Gastrocnemius medialis (tissue), 4 donors: ENCODE measurements around the gene HOXD12. TPM values are rescaled to one million over a fixed set of nuclear protein-coding genes. Genes with fewer than 3 reads are reported as not detected.

ENCODE experiments used
- ATAC-seq, 2 donors: fragments of 150-250 bp; one replicate each; pipeline ENCODE4 v1.9.1; 2016
- DNase-seq, 2 donors: peaks; one replicate each; pipeline ENCODE4 v3.0.0-alpha.2; 2019
- H3K27ac ChIP-seq, 4 donors: fragments of 200-600 bp; sonication (generic); 1 replicate in 1 of 4; 2 replicates in 3 of 4; pipeline ENCODE4 v1.5.1; 2016 to 2018; ENCODE audit warnings: mild to moderate bottlenecking in 2 of 4, moderate library complexity in 1 of 4
- H3K27me3 ChIP-seq, 3 donors: fragments of 200-600 bp; sonication (generic) in 2 of 3; 1 replicate in 1 of 3; 2 replicates in 2 of 3; pipeline versions ENCODE4 v1.5.1 to v1.6.0; 2016 to 2019; ENCODE audit warnings: mild to moderate bottlenecking in 1 of 3, moderate library complexity in 1 of 3
- H3K36me3 ChIP-seq, 2 donors: fragments of 200-600 bp; sonication (generic) in 1 of 2; one replicate each; pipeline ENCODE4 v1.5.1; 2017 to 2018
- H3K4me1 ChIP-seq, 2 donors: fragments of 200-600 bp; sonication (generic) in 1 of 2; one replicate each; pipeline ENCODE4 v1.5.1; 2016 to 2017; ENCODE audit warnings: mild to moderate bottlenecking in 2 of 2
- H3K4me3 ChIP-seq, 4 donors: fragments of 200-600 bp; sonication (generic) in 3 of 4; 1 replicate in 1 of 4; 2 replicates in 3 of 4; pipeline ENCODE4 v1.5.1; 2016 to 2019; ENCODE audit warnings: mild to moderate bottlenecking in 2 of 4
- H3K9me3 ChIP-seq, 3 donors: fragments of 200-600 bp; sonication (generic) in 2 of 3; 1 replicate in 1 of 3; 2 replicates in 2 of 3; pipeline ENCODE4 v1.5.1; 2016 to 2019
- POLR2A ChIP-seq, 2 donors: fragments of 450-650 bp; IDR thresholded peaks; one replicate each; pipeline ENCODE4 v1.6.1; 2017; ENCODE audit warnings: antibody characterized with exemption in 2 of 2, mild to moderate bottlenecking in 2 of 2, moderate library complexity in 2 of 2
- in situ Hi-C, 4 donors: fragments of 200-750 bp; cut with MboI; loops; one replicate each; pipeline versions ENCODE4 v1.15.0 to v1.8.0; 2017; ENCODE audit warnings: low sequenced_read_pairs in 4 of 4
- intact Hi-C: fragments of 100-400 bp; cut with DNase I; formaldehyde crosslinking; loops from one replicate; pipeline ENCODE4 v1.15.1; 2023; ENCODE audit warnings: low total_unique reads
- total RNA-seq, 4 donors: library from RNA; depleted of rRNA; stranded (reverse); fragments of >200 nt; gene quantifications; one replicate each; pipeline versions ENCODE4 v1.1.0 to v1.2.3, GENCODE V29; 2016
- TF ChIP-seq, protein P1 (sequence below), 5 experiments: fragments of 450-650 bp in 3 of 5; fragments of 200-600 bp in 2 of 5; sonication (generic) in 2 of 5; IDR thresholded peaks in 4 of 5; conservative IDR thresholded peaks in 1 of 5; 1 replicate in 4 of 5; 2 replicates in 1 of 5; pipeline ENCODE4 v1.5.1; 2016 to 2019; ENCODE audit warnings: antibody characterized with exemption in 5 of 5, mild to moderate bottlenecking in 3 of 5, moderate library complexity in 3 of 5

Gene HOXD12
- total RNA-seq, 4 donors from 2014 or later = not detected

DNA sequence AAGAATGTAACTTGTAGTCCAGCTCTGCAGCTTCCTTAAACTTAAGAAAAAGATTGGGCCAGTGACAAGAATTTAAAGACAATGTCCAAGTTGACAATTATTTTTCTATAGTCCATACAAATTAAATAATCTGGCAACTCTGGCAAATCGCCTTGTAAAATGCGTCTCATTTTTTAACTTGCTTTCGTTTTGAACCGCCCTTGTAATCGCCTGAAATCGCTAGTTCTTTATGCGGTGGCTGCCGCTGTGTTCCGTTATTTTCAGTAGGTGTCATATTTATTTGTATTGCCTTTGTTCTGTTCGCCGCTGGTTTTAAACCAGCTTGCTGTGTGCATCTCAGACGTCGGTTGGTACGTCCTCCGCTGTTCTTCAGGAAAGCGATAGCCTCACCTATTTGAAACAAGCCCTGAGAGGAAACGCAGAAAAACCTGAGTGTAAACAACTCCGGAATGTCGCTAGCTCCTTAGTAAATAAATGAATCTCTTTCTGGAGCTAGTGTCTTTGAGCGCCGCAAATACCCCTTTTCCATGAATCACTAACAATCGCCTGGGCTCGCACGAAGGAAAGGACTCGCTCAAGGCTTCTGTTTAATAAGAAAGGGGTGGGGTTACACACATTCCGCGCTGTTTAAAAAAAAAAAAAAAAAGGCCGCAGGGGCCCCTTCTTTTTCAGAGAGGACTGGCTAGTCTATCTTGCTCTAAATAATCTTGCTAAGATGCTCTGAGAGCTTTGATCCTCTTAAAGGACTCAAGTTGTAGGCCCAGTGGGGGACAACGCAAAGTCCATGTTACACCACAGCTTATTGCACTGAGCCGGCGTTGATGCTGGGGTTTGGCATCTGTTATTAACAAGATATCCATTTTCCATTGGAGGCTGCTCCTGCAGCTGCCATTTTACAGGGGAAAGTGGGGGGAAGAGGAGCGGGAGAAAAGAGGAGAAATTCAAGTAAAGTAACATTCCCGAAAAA, 32.9 kb downstream of the HOXD12 start:
- peak overlapping the region; percentile 83 to 95 (median 86) for H3K27ac ChIP-seq
- TF ChIP-seq, protein P1, sequence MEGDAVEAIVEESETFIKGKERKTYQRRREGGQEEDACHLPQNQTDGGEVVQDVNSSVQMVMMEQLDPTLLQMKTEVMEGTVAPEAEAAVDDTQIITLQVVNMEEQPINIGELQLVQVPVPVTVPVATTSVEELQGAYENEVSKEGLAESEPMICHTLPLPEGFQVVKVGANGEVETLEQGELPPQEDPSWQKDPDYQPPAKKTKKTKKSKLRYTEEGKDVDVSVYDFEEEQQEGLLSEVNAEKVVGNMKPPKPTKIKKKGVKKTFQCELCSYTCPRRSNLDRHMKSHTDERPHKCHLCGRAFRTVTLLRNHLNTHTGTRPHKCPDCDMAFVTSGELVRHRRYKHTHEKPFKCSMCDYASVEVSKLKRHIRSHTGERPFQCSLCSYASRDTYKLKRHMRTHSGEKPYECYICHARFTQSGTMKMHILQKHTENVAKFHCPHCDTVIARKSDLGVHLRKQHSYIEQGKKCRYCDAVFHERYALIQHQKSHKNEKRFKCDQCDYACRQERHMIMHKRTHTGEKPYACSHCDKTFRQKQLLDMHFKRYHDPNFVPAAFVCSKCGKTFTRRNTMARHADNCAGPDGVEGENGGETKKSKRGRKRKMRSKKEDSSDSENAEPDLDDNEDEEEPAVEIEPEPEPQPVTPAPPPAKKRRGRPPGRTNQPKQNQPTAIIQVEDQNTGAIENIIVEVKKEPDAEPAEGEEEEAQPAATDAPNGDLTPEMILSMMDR (IDR thresholded peaks at IDR 0.05 in 4 of 5, conservative IDR thresholded peaks at IDR 0.05 in 1 of 5) = no peak
- TF ChIP-seq POLR2A (IDR thresholded peaks at IDR 0.05) = no peak
- peak overlapping the region; percentile 9 to 68 (median 42) for H3K4me3 ChIP-seq
- no peak for DNase-seq
- no peaks in the 10 kb centered on the region for H3K36me3 ChIP-seq
- ATAC-seq = no peak
- H3K4me1 ChIP-seq = peaks cover 10 to 15% of the 10 kb centered on the region in 2 donors
- no peaks in the 10 kb centered on the region for H3K9me3 ChIP-seq
- intact Hi-C loops (loop anchor here (5.0 kb wide), 1 partner anchor 130 kb away; the partner anchor contains the start of gene LNPK), in situ Hi-C loops (loop anchor here in 3 of 4 donors (25.0 kb wide), 2 partner anchors 680 to 1030 kb away; no protein-coding TSS in a partner anchor)
- H3K27me3 ChIP-seq = peaks cover 0 to 53% (median 36%) of the 10 kb centered on the region in 3 donors

DNA sequence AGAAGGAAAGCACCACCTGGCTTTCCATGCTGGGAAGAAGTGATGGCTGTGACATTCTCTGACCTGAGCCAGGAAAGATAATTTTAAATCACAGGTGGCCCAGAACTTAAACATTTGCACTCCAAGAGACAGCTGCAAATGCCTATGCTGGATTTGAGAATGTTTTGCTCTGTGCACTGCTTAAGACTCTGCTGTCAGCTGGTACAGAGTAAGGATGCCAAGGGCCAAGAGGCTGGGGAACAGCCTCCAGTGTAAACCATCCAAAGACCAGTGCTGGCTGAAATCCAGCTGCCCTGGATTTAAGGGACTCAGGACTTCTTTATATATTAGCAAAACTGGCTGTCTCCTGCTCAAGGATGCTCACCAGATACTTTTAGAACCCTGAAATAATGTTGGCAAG, 33.8 kb downstream of the HOXD12 start:
- Histone ChIP-seq H3K4me1 (peaks cover 15 to 19% of the 10 kb centered on the region in 2 donors), H3K27me3 (peaks cover 0 to 50% (median 30%) of the 10 kb centered on the region in 3 donors), H3K27ac (peak overlapping the region; percentile 83 to 95 (median 86)), H3K9me3 (no peaks in the 10 kb centered on the region), H3K36me3 (no peaks in the 10 kb centered on the region), H3K4me3 (no peak overlapping the region)
- in situ Hi-C loops = loop anchor here in 3 of 4 donors (25.0 kb wide), 2 partner anchors 679 to 1029 kb away; no protein-coding TSS in a partner anchor
- intact Hi-C loops = loop anchor here (5.0 kb wide), 1 partner anchor 131 kb away; the partner anchor contains the start of gene LNPK
- ATAC-seq = no peak
- DNase-seq = no peak
- TF ChIP-seq POLR2A (IDR thresholded peaks at IDR 0.05) = no peak
- TF ChIP-seq, protein P1 (IDR thresholded peaks at IDR 0.05 in 4 of 5, conservative IDR thresholded peaks at IDR 0.05 in 1 of 5) = no peak

DNA sequence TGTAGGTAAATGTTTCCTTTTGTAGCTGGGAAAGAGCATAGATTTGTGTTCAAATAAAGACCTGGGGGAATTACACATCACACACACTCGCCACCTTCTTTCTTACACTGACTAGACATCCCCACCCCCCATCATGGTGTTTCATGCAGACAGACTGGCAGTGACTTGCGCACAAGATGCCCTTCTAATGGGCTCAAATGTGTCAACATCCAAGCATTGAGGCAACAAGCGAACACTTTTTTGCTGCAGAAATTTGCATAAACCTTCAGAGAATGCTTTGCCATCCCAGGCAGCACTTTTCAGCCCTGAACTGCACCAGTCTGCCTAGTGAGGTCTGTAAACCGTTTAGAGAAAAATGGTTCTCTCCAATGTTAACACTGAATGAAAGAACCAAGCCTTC, 34.4 kb downstream of the HOXD12 start:
- H3K36me3 ChIP-seq = no peaks in the 10 kb centered on the region
- no peak for ATAC-seq
- intact Hi-C loops (loop anchor here (5.0 kb wide), 1 partner anchor 132 kb away; the partner anchor contains the start of gene LNPK), in situ Hi-C loops (loop anchor here in 3 of 4 donors (25.0 kb wide), 2 partner anchors 678 to 1028 kb away; no protein-coding TSS in a partner anchor)
- no peaks in the 10 kb centered on the region for H3K9me3 ChIP-seq
- TF ChIP-seq, protein P1 (IDR thresholded peaks at IDR 0.05 in 4 of 5, conservative IDR thresholded peaks at IDR 0.05 in 1 of 5) = no peak
- no peak for TF ChIP-seq POLR2A (IDR thresholded peaks at IDR 0.05)
- DNase-seq = no peak
- peak overlapping the region in 2 of 4 donors; percentile 88 to 95 for H3K27ac ChIP-seq
- peaks cover 0 to 43% (median 25%) of the 10 kb centered on the region in 3 donors for H3K27me3 ChIP-seq
- H3K4me1 ChIP-seq = peaks cover 12 to 19% of the 10 kb centered on the region in 2 donors
- H3K4me3 ChIP-seq = no peak overlapping the region

DNA sequence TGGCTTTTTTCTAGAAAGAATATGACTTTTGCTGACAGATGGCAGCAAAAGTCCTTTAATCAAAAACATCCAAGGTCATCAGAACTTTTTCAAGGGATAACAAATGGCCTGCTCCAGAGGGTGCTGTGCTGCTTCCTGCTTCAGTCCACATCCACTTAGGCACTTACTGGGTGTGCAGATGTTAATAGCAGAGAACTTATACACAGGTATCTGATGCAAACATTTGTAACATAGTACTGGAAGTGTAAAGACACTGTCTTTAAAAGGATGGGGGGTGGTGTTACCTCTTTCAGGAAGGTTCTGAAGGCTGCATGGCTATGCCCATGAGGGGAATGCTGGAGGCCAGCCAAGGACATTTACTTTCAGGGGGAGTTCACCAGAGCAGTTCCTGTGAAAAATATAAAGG, 35.4 kb downstream of the HOXD12 start:
- H3K36me3 ChIP-seq = no peaks in the 10 kb centered on the region
- in situ Hi-C loops = loop anchor here in 3 of 4 donors (25.0 kb wide), 2 partner anchors 677 to 1027 kb away; no protein-coding TSS in a partner anchor
- DNase-seq = no peak
- peaks cover 12 to 19% of the 10 kb centered on the region in 2 donors for H3K4me1 ChIP-seq
- ATAC-seq = no peak
- intact Hi-C loops = no loop called here
- H3K9me3 ChIP-seq = no peaks in the 10 kb centered on the region
- peaks cover 0 to 45% (median 20%) of the 10 kb centered on the region in 3 donors for H3K27me3 ChIP-seq
- peak overlapping the region; percentile 81 to 89 (median 86) for H3K27ac ChIP-seq
- TF ChIP-seq, protein P1 (IDR thresholded peaks at IDR 0.05 in 4 of 5, conservative IDR thresholded peaks at IDR 0.05 in 1 of 5) = no peak
- TF ChIP-seq POLR2A (IDR thresholded peaks at IDR 0.05) = no peak
- H3K4me3 ChIP-seq = no peak overlapping the region
